Measurements from ENCODE around the gene CLC.
"Not testable (repeated sequence)": the region's sequence is repeated elsewhere in the genome, so short reads cannot be mapped to it uniquely, and the experiment has no call there.

The CLC gene

DNA sequence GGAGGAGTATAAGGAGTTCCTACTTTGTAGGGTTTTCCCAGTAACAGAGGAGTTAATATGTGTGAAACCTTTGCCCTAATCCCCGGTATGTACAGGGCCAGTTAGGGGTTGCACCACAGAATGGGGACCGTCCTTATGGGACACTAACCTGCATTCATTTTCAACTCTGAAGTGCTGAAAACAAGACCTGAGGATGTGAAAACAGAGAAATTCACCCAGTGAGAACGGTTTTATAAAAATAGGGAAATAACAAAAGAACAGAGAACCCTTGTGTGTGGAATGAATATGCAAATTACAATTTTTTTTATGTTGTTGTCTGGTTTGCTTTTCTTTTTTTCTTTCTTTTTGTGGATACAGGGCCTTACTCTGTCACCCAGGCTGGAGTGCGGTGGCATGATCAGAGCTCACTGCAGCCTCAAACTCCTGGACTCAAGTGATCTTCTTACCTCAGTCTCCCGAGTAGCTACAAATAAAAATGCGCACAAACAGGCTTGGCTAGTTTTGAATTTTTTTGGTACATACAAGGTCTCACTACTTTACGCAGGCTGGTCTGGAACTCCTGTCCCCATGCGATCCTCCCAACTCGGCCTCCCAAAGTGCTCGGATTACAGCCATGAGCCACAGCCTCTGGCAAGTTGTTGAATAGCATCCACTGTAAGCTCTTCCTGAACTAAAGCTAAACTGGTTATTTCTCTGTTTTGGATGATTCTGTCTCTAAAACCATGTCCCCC lies 10.6 kb downstream of the CLC start:
- TF ChIP-seq TAF1 (IDR thresholded peaks at IDR 0.05; ENCODE audit: borderline replicate concordance, low read depth, low read length), result no peak
- no peak for TF ChIP-seq POLR2A (IDR thresholded peaks at IDR 0.05; ENCODE audit: low read depth, low read length)
- no peak for TF ChIP-seq POLR2AphosphoS5 (IDR thresholded peaks at IDR 0.05; ENCODE audit: low read depth, low read length)
- FAIRE-seq (peak; percentile 42), DNase-seq (ENCODE audit: insufficient read length) (no peak)

DNA sequence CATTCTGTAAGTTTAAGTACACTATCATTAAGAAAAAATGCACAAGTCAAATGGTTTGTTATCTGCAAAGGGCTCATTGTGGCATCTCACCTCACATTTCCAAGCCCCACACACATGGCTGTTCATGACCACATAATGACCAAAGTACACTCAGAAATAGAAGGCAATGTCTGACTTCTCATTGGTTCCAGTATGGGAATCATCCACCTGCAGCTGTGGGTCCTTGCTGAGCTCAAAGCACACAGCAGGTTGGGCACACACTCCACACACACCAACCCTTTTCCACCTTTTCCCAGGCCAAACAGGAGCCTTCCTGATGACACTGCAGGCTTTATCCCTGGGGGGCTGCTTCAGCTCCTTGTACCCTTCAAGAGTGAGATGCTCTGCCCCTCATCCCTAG lies 11.8 kb downstream of the CLC start:
- TF ChIP-seq POLR2A (IDR thresholded peaks at IDR 0.05; ENCODE audit: low read depth, low read length), result no peak
- FAIRE-seq, result no peak
- DNase-seq (ENCODE audit: insufficient read length), result no peak

DNA sequence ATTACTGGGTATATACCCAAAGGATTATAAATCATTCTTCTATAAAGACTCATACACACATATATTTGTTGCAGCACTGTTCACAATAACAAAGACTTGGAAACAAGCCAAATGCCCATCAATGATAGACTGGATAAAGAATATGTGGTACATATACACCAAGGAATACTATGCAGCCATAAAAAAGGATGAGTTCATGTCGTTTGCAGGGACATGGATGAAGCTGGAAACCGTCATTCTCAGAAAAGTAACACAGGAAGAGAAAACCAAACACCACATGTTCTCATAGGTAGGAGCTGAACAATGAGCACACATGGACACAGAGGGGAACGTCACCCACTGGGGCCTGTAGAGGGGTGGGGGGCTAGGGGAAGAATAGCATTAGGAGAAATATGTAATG lies 17.7 kb downstream of the CLC start:
- not testable (repeated sequence) for FAIRE-seq

GRCh38 chr19:39710333-39710890 lies 27.4 kb downstream of the CLC start:
- DNase-seq (ENCODE audit: insufficient read length) (no peak), FAIRE-seq (no peak)
- TF ChIP-seq TAF1 (IDR thresholded peaks at IDR 0.05; ENCODE audit: borderline replicate concordance, low read depth, low read length), result no peak
- TF ChIP-seq POLR2A (IDR thresholded peaks at IDR 0.05; ENCODE audit: low read depth, low read length), result no peak
- no peak for TF ChIP-seq POLR2AphosphoS5 (IDR thresholded peaks at IDR 0.05; ENCODE audit: low read depth, low read length)

More for the DNA sequence above, 17.7 kb downstream of the CLC start:
- not testable (repeated sequence) for DNase-seq (ENCODE audit: insufficient read length)

DNA sequence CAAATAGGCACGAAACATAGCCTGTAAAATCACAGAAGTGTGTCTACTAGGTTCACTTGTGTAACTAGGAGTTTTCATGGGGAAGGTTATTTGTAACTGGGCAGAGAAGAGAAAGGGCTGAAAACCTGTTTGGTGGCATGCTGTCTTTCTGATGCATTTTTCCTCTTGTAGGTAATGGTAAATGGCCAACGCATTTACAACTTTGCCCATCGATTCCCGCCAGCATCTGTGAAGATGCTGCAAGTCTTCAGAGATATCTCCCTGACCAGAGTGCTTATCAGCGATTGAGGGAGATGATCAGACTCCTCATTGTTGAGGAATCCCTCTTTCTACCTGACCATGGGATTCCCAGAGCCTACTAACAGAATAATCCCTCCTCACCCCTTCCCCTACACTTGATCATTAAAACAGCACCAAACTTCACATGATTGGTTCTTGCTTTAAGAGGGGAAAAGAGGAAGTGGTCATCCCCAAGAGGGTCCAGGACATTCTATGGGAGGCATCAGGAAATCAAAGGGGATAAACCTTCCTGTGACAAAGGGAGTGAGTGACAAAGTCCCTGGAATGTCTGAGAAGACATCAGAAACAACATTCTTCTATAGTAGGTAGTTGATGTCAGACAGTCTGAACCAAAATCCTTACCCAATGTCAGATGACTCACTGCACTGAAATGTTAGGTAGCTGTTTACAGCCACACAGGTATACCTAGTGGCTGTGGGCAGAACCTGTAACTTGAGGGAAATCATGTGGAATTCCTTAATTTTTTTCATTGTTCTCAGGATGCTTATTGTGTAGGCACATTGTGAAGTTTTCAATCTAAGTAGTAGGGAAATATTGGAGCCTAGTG lies 28.6 kb downstream of the CLC start:
- TF ChIP-seq POLR2A (IDR thresholded peaks at IDR 0.05; ENCODE audit: low read depth, low read length) (no peak), TAF1 (IDR thresholded peaks at IDR 0.05; ENCODE audit: borderline replicate concordance, low read depth, low read length) (no peak), POLR2AphosphoS5 (IDR thresholded peaks at IDR 0.05; ENCODE audit: low read depth, low read length) (no peak)
- FAIRE-seq (peak; percentile 5), DNase-seq (ENCODE audit: insufficient read length) (no peak)

DNA sequence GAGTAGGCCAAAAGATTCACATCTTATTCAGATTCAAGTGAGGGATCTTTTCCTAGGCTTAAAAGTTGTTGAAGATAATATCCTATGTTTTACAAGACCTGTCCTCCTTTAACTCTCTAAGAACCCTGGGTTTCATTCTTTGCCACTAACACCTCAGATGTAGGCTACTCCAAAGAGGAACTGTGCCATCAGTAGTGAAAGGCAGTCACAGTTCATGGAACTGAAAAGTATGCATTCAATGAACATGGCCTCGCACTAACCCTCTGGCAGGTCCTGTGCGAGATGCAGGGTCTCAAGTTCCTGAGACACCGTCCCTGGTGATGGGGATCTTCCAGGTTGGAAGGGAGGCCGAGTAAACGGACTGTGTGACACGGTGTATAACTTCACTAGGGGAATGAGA lies 29.2 kb downstream of the CLC start:
- DNase-seq (ENCODE audit: insufficient read length) (no peak), FAIRE-seq (peak; percentile 94)
- TF ChIP-seq POLR2AphosphoS5 (IDR thresholded peaks at IDR 0.05; ENCODE audit: low read depth, low read length) (no peak), POLR2A (IDR thresholded peaks at IDR 0.05; ENCODE audit: low read depth, low read length) (no peak), TAF1 (IDR thresholded peaks at IDR 0.05; ENCODE audit: borderline replicate concordance, low read depth, low read length) (no peak)

GRCh38 chr19:39705578-39706188 lies 32.1 kb downstream of the CLC start:
- DNase-seq (ENCODE audit: insufficient read length) (no peak), FAIRE-seq (peak; percentile 96)
- TF ChIP-seq POLR2AphosphoS5 (IDR thresholded peaks at IDR 0.05; ENCODE audit: low read depth, low read length), result no peak
- no peak for TF ChIP-seq TAF1 (IDR thresholded peaks at IDR 0.05; ENCODE audit: borderline replicate concordance, low read depth, low read length)
- TF ChIP-seq POLR2A (IDR thresholded peaks at IDR 0.05; ENCODE audit: low read depth, low read length), result no peak

GRCh38 chr19:39704181-39705044 lies 33.4 kb downstream of the CLC start, which contains the start of gene LGALS14:
TSS of gene LGALS14 (plus strand) at chr19:39704481. CDS start at chr19:39704529, 48 bp downstream.
- DNase-seq (ENCODE audit: insufficient read length), result no peak
- no peak for TF ChIP-seq TAF1 (IDR thresholded peaks at IDR 0.05; ENCODE audit: borderline replicate concordance, low read depth, low read length)
- TF ChIP-seq POLR2A (IDR thresholded peaks at IDR 0.05; ENCODE audit: low read depth, low read length), result no peak
- no peak; the same call in 1 of the 2 replicates for TF ChIP-seq POLR2AphosphoS5 (IDR thresholded peaks at IDR 0.05; ENCODE audit: low read depth, low read length)
- FAIRE-seq, result no peak

- no peak for DNase-seq (ENCODE audit: insufficient read length)
- peak; percentile 81 for FAIRE-seq
These were observed 36.5 kb downstream of the CLC start for GRCh38 chr19:39701291-39701690.

GRCh38 chr19:39698535-39698934 lies 39.3 kb downstream of the CLC start:
- FAIRE-seq (no peak), DNase-seq (ENCODE audit: insufficient read length) (no peak)
- no peak for TF ChIP-seq POLR2A (IDR thresholded peaks at IDR 0.05; ENCODE audit: low read depth, low read length)
- TF ChIP-seq TAF1 (IDR thresholded peaks at IDR 0.05; ENCODE audit: borderline replicate concordance, low read depth, low read length), result no peak
- TF ChIP-seq POLR2AphosphoS5 (IDR thresholded peaks at IDR 0.05; ENCODE audit: low read depth, low read length), result no peak

More at GRCh38 chr19:39701291-39701690, 36.5 kb downstream of the CLC start:
- no peak for TF ChIP-seq TAF1 (IDR thresholded peaks at IDR 0.05; ENCODE audit: borderline replicate concordance, low read depth, low read length)

- FAIRE-seq (no peak), DNase-seq (ENCODE audit: insufficient read length) (no peak)
- TF ChIP-seq POLR2A (IDR thresholded peaks at IDR 0.05; ENCODE audit: low read depth, low read length), result no peak
These were observed 41.4 kb downstream of the CLC start for GRCh38 chr19:39696387-39696786.

All from GM12892 (cell line).